Measurements from ENCODE around the gene RFNG. TPM values are rescaled to one million over a fixed set of nuclear protein-coding genes. Genes with fewer than 3 reads are reported as not detected.

RFNG gene
- total and polyA plus RNA-seq, 3 donors from 2014 or later, result 50.5 to 102 (median 73.3) TPM

- Histone ChIP-seq H3K4me3 (no peak overlapping the region), H3K27me3 (no peaks in the 10 kb centered on the region), H3K4me1 (peaks cover 6% of the 10 kb centered on the region), H3K27ac (peak overlapping the region in 1 of 2 donors; percentile 43), H3K9me3 (no peaks in the 10 kb centered on the region), H3K36me3 (ENCODE audit: low read depth, missing control alignments) (no peaks in the 10 kb centered on the region)
- intact Hi-C loops (cut with DNase I; ENCODE audit: low total_unique reads), result no loop called here
- no peak for DNase-seq
- 67 to 81% methylated on average over 10 to 17 of the region's 19 CpGs for WGBS, 2 donors
- TF ChIP-seq CTCF (IDR thresholded peaks at IDR 0.05) (no peak), POLR2A (IDR thresholded peaks at IDR 0.05) (no peak)
Measured at GRCh38 chr17:82012640-82013295, 38.8 kb downstream of the RFNG start.

GRCh38 chr17:82012261-82012639 lies 39.4 kb downstream of the RFNG start:
- Histone ChIP-seq H3K36me3 (ENCODE audit: low read depth, missing control alignments) (no peaks in the 10 kb centered on the region), H3K9me3 (no peaks in the 10 kb centered on the region), H3K4me1 (peaks cover 6% of the 10 kb centered on the region), H3K4me3 (no peak overlapping the region), H3K27me3 (no peaks in the 10 kb centered on the region), H3K27ac (peak overlapping the region in 1 of 2 donors; percentile 43)
- no peak for DNase-seq
- TF ChIP-seq CTCF (IDR thresholded peaks at IDR 0.05) (no peak), POLR2A (IDR thresholded peaks at IDR 0.05) (no peak)
- 73 to 99% methylated on average over 10 to 20 of the region's 20 CpGs for WGBS, 2 donors
- intact Hi-C loops (cut with DNase I; ENCODE audit: low total_unique reads), result no loop called here

- no peaks in the 10 kb centered on the region for H3K36me3 ChIP-seq (ENCODE audit: low read depth, missing control alignments)
- TF ChIP-seq POLR2A (IDR thresholded peaks at IDR 0.05) (no peak), CTCF (IDR thresholded peaks at IDR 0.05) (no peak)
- H3K4me1 ChIP-seq, result peaks cover 6% of the 10 kb centered on the region
- H3K27ac ChIP-seq, result no peak overlapping the region
- H3K4me3 ChIP-seq, result no peak overlapping the region
- H3K27me3 ChIP-seq, result no peaks in the 10 kb centered on the region
- intact Hi-C loops (cut with DNase I; ENCODE audit: low total_unique reads), result no loop called here
- DNase-seq, result no peak
- no peaks in the 10 kb centered on the region for H3K9me3 ChIP-seq
- 92% methylated on average over 17 of the region's 19 CpGs; no CpG with 5 or more reads in 1 of the 2 donors for WGBS, 2 donors
Measured at GRCh38 chr17:82011617-82012187, 39.9 kb downstream of the RFNG start.

- TF ChIP-seq POLR2A (IDR thresholded peaks at IDR 0.05) (no peak), CTCF (IDR thresholded peaks at IDR 0.05) (no peak)
- DNase-seq, result no peak
- no peaks in the 10 kb centered on the region for H3K9me3 ChIP-seq
- no peaks in the 10 kb centered on the region for H3K36me3 ChIP-seq (ENCODE audit: low read depth, missing control alignments)
- intact Hi-C loops (cut with DNase I; ENCODE audit: low total_unique reads), result no loop called here
- WGBS, 2 donors, result 94% methylated on average over 15 to 39 of the region's 39 CpGs
- H3K4me3 ChIP-seq, result no peak overlapping the region
- H3K27ac ChIP-seq, result no peak overlapping the region
- H3K4me1 ChIP-seq, result peaks cover 6% of the 10 kb centered on the region
- H3K27me3 ChIP-seq, result no peaks in the 10 kb centered on the region
Measured at GRCh38 chr17:82010575-82011525, 40.8 kb downstream of the RFNG start.

All from testis (tissue), 3 donors.